Measurements from ENCODE around the gene C7orf33. TPM values are rescaled to one million over a fixed set of nuclear protein-coding genes. Genes with fewer than 3 reads are reported as not detected.
A peak's percentile ranks its signal among the peaks of the same experiment; 100 is the strongest.

C7orf33 gene
- total and polyA plus RNA-seq, 4 donors: not detected

DNA sequence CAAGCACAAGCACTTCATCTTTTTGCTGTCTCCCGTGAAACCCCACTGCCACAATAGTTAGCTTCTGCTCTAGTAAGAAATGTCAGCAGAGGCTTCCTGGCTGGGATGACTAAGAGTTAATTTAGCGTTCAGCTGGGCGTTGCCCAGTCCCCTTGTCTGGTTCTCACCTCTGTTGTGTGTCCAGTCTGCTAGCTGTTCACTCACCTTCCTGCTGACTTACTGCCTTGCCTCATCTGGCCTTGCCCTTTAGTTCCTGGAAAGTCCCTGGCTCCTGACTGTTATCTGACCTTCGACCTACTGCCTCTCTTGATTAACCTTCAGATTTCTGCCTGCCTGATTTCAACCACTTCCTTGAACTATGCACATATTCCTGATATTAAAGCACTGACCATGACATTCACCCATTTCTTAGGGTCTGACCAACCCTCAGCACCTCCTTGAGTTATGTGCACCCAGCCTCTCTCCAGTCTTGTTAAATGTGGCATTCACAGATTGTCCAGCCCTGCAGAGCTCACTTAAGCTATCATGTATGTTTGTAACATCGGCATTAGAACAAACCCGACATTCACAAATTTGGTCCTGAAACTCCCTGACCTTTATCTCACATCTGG lies 30.3 kb downstream of the C7orf33 start:
- no peak overlapping the region for H3K4me3 ChIP-seq
- H3K27ac ChIP-seq (ENCODE audit: low read depth in 1 of 2, low read length in 1 of 2): no peak overlapping the region
- no peak overlapping the region for H3K9ac ChIP-seq (ENCODE audit: insufficient read depth in 1 of 2, low read length in 2 of 2)
- no peaks in the 10 kb centered on the region for H3K27me3 ChIP-seq (ENCODE audit: control insufficient read depth in 3 of 3, insufficient read depth in 3 of 3, low read length in 2 of 3)
- H3K36me3 ChIP-seq (ENCODE audit: control insufficient read depth in 4 of 4, insufficient read depth in 4 of 4, low read length in 4 of 4): no peaks in the 10 kb centered on the region
- no peak for TF ChIP-seq CTCF (IDR thresholded peaks at IDR 0.05; ENCODE audit: control extremely low read depth, extremely low read depth)
- H3K9me3 ChIP-seq (ENCODE audit: control insufficient read depth in 4 of 4, insufficient read depth in 3 of 4, low read length in 3 of 4): peaks cover 0 to 2% (median 0%) of the 10 kb centered on the region in 4 donors
- ATAC-seq (ENCODE audit: insufficient read depth, low FRiP score) (no peak), DNase-seq (no peak)
- peaks cover 0 to 8% (median 0%) of the 10 kb centered on the region in 5 donors for H3K4me1 ChIP-seq (ENCODE audit: control insufficient read depth in 5 of 5, insufficient read depth in 5 of 5, low read length in 5 of 5)
- 51 to 61% methylated on average over 6 of the region's 6 CpGs for WGBS, 2 donors

GRCh38 chr7:148621563-148621962 lies 31.0 kb downstream of the C7orf33 start:
- Histone ChIP-seq H3K9ac (ENCODE audit: insufficient read depth in 1 of 2, low read length in 2 of 2) (no peak overlapping the region), H3K9me3 (ENCODE audit: control insufficient read depth in 4 of 4, insufficient read depth in 3 of 4, low read length in 3 of 4) (peaks cover 0 to 2% (median 0%) of the 10 kb centered on the region in 4 donors), H3K27me3 (ENCODE audit: control insufficient read depth in 3 of 3, insufficient read depth in 3 of 3, low read length in 2 of 3) (no peaks in the 10 kb centered on the region), H3K4me1 (ENCODE audit: control insufficient read depth in 5 of 5, insufficient read depth in 5 of 5, low read length in 5 of 5) (peaks cover 0 to 8% (median 0%) of the 10 kb centered on the region in 5 donors), H3K27ac (ENCODE audit: low read depth in 1 of 2, low read length in 1 of 2) (no peak overlapping the region), H3K36me3 (ENCODE audit: control insufficient read depth in 4 of 4, insufficient read depth in 4 of 4, low read length in 4 of 4) (no peaks in the 10 kb centered on the region), H3K4me3 (no peak overlapping the region)
- 90 to 94% methylated on average over 1 of the region's 1 CpG for WGBS, 2 donors
- no peak for TF ChIP-seq CTCF (IDR thresholded peaks at IDR 0.05; ENCODE audit: control extremely low read depth, extremely low read depth)
- ATAC-seq (ENCODE audit: insufficient read depth, low FRiP score): no peak
- no peak for DNase-seq

GRCh38 chr7:148622887-148623585 lies 32.5 kb downstream of the C7orf33 start:
- H3K27me3 ChIP-seq (ENCODE audit: control insufficient read depth in 3 of 3, insufficient read depth in 3 of 3, low read length in 2 of 3): no peaks in the 10 kb centered on the region
- WGBS, 2 donors: 52 to 59% methylated on average over 8 of the region's 8 CpGs
- H3K4me1 ChIP-seq (ENCODE audit: control insufficient read depth in 5 of 5, insufficient read depth in 5 of 5, low read length in 5 of 5): peaks cover 0 to 8% (median 0%) of the 10 kb centered on the region in 5 donors
- H3K36me3 ChIP-seq (ENCODE audit: control insufficient read depth in 4 of 4, insufficient read depth in 4 of 4, low read length in 4 of 4): no peaks in the 10 kb centered on the region
- DNase-seq (peak in 2 of 3 donors; percentile 4 to 15), ATAC-seq (ENCODE audit: insufficient read depth, low FRiP score) (no peak)
- H3K27ac ChIP-seq (ENCODE audit: low read depth in 1 of 2, low read length in 1 of 2): no peak overlapping the region
- H3K4me3 ChIP-seq: no peak overlapping the region
- H3K9ac ChIP-seq (ENCODE audit: insufficient read depth in 1 of 2, low read length in 2 of 2): no peak overlapping the region
- no peaks in the 10 kb centered on the region for H3K9me3 ChIP-seq (ENCODE audit: control insufficient read depth in 4 of 4, insufficient read depth in 3 of 4, low read length in 3 of 4)
- no peak for TF ChIP-seq CTCF (IDR thresholded peaks at IDR 0.05; ENCODE audit: control extremely low read depth, extremely low read depth)
